ENCODE measurements around the gene KRT27.

Gene KRT27

DNA sequence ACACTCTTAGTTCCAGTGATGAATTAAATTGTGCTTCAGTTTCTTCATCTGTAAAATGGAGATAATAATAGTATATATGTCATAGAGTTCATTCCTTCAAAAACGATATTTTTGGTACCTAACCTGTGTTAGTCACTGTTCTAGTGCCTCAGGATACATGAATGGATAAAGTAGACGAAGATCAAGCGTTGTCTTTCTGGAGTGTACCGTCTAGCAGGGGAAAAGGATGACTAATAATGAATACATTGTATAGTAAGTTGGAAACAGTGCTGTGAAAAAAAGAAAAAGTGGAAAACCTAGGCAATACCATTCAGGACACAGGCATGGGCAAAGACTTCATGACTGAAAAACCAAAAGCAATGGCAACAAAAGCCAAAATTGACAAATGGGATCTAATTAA, 31.5 kb upstream of the KRT27 start:
- TF ChIP-seq ZNF8 (CRISPR knock-in tag; IDR thresholded peaks at IDR 0.05) = no peak
- no peak for ATAC-seq

DNA sequence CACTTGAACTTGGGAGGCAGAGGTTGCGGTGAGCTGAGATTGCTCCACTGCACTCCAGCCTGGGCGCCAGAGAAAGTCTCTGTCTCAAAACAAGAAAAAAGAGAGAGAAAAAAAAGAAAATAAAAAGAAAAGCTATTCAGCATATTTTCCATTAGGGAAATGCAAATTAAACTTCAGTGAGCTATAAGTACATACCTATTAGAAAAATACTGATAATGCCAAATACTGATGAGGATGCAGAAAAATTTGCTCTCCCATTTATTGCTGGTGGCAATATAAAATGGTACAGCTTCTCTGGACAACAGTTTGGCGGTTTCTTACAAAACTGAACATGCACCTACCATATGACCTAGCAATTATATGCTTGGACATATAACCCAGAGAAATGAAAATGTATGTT, 30.3 kb upstream of the KRT27 start:
- TF ChIP-seq TOX (CRISPR knock-in tag; IDR thresholded peaks at IDR 0.05; ENCODE audit: borderline replicate concordance) (no peak), ESRRG (CRISPR knock-in tag; IDR thresholded peaks at IDR 0.05) (no peak), ISL1 (CRISPR knock-in tag; IDR thresholded peaks at IDR 0.05) (no peak), RARB (CRISPR knock-in tag; IDR thresholded peaks at IDR 0.05) (no peak)
- TF ChIP-seq, protein P1, sequence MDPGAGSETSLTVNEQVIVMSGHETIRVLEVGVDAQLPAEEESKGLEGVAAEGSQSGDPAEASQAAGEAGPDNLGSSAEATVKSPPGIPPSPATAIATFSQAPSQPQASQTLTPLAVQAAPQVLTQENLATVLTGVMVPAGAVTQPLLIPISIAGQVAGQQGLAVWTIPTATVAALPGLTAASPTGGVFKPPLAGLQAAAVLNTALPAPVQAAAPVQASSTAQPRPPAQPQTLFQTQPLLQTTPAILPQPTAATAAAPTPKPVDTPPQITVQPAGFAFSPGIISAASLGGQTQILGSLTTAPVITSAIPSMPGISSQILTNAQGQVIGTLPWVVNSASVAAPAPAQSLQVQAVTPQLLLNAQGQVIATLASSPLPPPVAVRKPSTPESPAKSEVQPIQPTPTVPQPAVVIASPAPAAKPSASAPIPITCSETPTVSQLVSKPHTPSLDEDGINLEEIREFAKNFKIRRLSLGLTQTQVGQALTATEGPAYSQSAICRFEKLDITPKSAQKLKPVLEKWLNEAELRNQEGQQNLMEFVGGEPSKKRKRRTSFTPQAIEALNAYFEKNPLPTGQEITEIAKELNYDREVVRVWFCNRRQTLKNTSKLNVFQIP (CRISPR knock-in tag; IDR thresholded peaks at IDR 0.05; ENCODE audit: borderline replicate concordance, low read depth) = no peak
- no peak for ATAC-seq

DNA sequence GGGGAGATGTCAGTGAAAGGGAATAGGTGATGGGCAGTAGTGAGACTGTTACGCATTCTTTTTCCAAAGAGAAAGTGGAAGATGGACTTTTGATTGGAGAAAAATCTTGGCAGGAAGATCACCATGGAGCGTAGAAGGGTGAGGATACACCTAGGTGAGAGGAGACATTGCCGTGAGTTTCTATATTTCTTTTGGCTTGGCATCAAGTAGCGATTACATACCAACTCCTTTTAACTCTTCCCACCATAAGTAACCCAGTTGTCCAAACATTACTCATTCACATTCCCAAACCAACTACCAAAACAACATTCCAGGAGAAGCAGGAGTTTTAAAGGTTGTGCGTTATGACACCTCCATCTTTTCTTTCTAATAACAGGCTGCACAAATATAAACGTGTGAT, 28.1 kb upstream of the KRT27 start:
- TF ChIP-seq RARB (CRISPR knock-in tag; IDR thresholded peaks at IDR 0.05) (no peak), OSR1 (CRISPR knock-in tag; IDR thresholded peaks at IDR 0.05) (no peak), TCF4 (CRISPR knock-in tag; IDR thresholded peaks at IDR 0.05; ENCODE audit: borderline replicate concordance) (no peak), ARNTL (CRISPR knock-in tag; IDR thresholded peaks at IDR 0.05; ENCODE audit: borderline replicate concordance, low read depth) (no peak), TOX (CRISPR knock-in tag; IDR thresholded peaks at IDR 0.05; ENCODE audit: borderline replicate concordance) (no peak), ZNF70 (CRISPR knock-in tag; IDR thresholded peaks at IDR 0.05) (no peak), ZNF565 (CRISPR knock-in tag; conservative IDR thresholded peaks at IDR 0.05; ENCODE audit: low read depth) (no peak), ZFP30 (CRISPR knock-in tag; IDR thresholded peaks at IDR 0.05) (no peak)
- TF ChIP-seq, protein P2, sequence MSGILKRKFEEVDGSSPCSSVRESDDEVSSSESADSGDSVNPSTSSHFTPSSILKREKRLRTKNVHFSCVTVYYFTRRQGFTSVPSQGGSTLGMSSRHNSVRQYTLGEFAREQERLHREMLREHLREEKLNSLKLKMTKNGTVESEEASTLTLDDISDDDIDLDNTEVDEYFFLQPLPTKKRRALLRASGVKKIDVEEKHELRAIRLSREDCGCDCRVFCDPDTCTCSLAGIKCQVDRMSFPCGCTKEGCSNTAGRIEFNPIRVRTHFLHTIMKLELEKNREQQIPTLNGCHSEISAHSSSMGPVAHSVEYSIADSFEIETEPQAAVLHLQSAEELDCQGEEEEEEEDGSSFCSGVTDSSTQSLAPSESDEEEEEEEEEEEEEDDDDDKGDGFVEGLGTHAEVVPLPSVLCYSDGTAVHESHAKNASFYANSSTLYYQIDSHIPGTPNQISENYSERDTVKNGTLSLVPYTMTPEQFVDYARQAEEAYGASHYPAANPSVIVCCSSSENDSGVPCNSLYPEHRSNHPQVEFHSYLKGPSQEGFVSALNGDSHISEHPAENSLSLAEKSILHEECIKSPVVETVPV (CRISPR knock-in tag; IDR thresholded peaks at IDR 0.05) = no peak
- TF ChIP-seq, protein P3, sequence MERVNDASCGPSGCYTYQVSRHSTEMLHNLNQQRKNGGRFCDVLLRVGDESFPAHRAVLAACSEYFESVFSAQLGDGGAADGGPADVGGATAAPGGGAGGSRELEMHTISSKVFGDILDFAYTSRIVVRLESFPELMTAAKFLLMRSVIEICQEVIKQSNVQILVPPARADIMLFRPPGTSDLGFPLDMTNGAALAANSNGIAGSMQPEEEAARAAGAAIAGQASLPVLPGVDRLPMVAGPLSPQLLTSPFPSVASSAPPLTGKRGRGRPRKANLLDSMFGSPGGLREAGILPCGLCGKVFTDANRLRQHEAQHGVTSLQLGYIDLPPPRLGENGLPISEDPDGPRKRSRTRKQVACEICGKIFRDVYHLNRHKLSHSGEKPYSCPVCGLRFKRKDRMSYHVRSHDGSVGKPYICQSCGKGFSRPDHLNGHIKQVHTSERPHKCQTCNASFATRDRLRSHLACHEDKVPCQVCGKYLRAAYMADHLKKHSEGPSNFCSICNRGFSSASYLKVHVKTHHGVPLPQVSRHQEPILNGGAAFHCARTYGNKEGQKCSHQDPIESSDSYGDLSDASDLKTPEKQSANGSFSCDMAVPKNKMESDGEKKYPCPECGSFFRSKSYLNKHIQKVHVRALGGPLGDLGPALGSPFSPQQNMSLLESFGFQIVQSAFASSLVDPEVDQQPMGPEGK (CRISPR knock-in tag; IDR thresholded peaks at IDR 0.05; ENCODE audit: borderline replicate concordance) = no peak

DNA sequence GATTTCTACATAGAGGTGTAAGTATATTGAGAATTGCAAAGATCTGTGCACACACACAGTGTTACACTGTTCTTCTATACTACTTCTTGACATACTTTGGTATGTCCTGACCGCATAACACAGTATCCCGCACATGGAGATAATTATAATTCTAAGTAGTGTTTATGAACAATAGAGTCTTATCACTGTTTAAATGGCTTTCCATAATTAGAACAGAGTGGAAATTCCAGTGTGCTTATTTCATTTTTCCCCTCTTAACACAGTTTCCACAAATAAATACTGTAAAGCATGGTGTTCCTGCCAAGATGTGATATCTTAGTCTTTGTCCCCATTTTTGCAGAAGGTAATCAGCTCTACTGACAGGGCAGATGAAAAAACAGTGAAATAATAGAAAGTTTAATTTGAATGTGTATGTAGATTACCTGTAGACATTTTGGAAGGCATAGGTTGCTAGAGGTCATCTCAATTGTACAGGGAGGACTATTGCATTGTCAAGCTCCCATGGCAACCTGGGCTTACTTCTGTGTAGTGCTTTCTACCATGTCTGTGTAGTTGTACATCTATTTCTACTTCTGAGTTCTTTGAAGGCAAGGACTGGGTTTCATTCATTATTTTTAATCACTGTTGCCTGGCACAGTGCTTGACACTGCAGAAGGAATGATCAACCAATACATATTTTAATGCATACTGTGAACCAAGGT, 27.5 kb upstream of the KRT27 start:
- TF ChIP-seq ZNF70 (CRISPR knock-in tag; IDR thresholded peaks at IDR 0.05) (no peak), ZNF565 (CRISPR knock-in tag; conservative IDR thresholded peaks at IDR 0.05; ENCODE audit: low read depth) (no peak), ZFP3 (CRISPR knock-in tag; IDR thresholded peaks at IDR 0.05) (no peak), CSDC2 (CRISPR knock-in tag; IDR thresholded peaks at IDR 0.05) (no peak), PPARA (CRISPR knock-in tag; IDR thresholded peaks at IDR 0.05; ENCODE audit: borderline replicate concordance) (no peak), OSR1 (CRISPR knock-in tag; IDR thresholded peaks at IDR 0.05) (no peak), BACH2 (CRISPR knock-in tag; IDR thresholded peaks at IDR 0.05; ENCODE audit: borderline replicate concordance) (no peak), TOX (CRISPR knock-in tag; IDR thresholded peaks at IDR 0.05; ENCODE audit: borderline replicate concordance) (no peak), ARNTL (CRISPR knock-in tag; IDR thresholded peaks at IDR 0.05; ENCODE audit: borderline replicate concordance, low read depth) (no peak), ZFP30 (CRISPR knock-in tag; IDR thresholded peaks at IDR 0.05) (no peak), RARB (CRISPR knock-in tag; IDR thresholded peaks at IDR 0.05) (no peak)
- TF ChIP-seq, protein P4, sequence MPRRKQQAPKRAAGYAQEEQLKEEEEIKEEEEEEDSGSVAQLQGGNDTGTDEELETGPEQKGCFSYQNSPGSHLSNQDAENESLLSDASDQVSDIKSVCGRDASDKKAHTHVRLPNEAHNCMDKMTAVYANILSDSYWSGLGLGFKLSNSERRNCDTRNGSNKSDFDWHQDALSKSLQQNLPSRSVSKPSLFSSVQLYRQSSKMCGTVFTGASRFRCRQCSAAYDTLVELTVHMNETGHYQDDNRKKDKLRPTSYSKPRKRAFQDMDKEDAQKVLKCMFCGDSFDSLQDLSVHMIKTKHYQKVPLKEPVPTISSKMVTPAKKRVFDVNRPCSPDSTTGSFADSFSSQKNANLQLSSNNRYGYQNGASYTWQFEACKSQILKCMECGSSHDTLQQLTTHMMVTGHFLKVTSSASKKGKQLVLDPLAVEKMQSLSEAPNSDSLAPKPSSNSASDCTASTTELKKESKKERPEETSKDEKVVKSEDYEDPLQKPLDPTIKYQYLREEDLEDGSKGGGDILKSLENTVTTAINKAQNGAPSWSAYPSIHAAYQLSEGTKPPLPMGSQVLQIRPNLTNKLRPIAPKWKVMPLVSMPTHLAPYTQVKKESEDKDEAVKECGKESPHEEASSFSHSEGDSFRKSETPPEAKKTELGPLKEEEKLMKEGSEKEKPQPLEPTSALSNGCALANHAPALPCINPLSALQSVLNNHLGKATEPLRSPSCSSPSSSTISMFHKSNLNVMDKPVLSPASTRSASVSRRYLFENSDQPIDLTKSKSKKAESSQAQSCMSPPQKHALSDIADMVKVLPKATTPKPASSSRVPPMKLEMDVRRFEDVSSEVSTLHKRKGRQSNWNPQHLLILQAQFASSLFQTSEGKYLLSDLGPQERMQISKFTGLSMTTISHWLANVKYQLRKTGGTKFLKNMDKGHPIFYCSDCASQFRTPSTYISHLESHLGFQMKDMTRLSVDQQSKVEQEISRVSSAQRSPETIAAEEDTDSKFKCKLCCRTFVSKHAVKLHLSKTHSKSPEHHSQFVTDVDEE (CRISPR knock-in tag; IDR thresholded peaks at IDR 0.05) = no peak
- TF ChIP-seq, protein P3 (CRISPR knock-in tag; IDR thresholded peaks at IDR 0.05; ENCODE audit: borderline replicate concordance) = no peak

More for the DNA sequence above, 28.1 kb upstream of the KRT27 start:
- ATAC-seq = no peak

More for the DNA sequence above, 27.5 kb upstream of the KRT27 start:
- no peak for ATAC-seq
